ENCODE measurements around the gene HSPA14.

DNA sequence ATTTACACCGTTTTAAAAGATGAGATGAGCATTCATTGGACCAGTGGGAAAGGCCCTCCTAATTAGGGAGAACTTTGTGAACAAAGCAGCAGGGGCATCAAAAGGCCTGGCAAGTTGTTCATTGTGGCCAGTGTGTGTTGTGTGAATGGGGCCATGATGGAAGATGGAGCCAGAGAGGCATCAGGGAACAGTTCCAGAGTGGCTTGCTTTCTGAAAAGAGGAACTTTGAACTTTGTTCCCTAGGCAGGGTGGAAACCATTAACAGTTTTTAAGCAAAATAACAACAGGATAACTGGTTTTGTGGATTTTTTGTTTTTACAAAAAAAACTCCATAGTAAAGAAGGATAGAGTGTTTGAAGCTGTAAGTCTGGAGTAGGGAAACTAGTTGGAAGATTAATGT is 53.0 kb downstream of the HSPA14 start:
- TF ChIP-seq, protein P1, sequence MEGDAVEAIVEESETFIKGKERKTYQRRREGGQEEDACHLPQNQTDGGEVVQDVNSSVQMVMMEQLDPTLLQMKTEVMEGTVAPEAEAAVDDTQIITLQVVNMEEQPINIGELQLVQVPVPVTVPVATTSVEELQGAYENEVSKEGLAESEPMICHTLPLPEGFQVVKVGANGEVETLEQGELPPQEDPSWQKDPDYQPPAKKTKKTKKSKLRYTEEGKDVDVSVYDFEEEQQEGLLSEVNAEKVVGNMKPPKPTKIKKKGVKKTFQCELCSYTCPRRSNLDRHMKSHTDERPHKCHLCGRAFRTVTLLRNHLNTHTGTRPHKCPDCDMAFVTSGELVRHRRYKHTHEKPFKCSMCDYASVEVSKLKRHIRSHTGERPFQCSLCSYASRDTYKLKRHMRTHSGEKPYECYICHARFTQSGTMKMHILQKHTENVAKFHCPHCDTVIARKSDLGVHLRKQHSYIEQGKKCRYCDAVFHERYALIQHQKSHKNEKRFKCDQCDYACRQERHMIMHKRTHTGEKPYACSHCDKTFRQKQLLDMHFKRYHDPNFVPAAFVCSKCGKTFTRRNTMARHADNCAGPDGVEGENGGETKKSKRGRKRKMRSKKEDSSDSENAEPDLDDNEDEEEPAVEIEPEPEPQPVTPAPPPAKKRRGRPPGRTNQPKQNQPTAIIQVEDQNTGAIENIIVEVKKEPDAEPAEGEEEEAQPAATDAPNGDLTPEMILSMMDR (IDR thresholded peaks at IDR 0.05; ENCODE audit: borderline replicate concordance, extremely low read depth, low read length, poor library complexity, severe bottlenecking): no peak
- TF ChIP-seq EZH2 (IDR thresholded peaks at IDR 0.05; ENCODE audit: borderline replicate concordance, low read depth, low read length, severe bottlenecking): no peak

Data from DND-41 (cell line).